NCI-H2081 (cell line): ENCODE results near the gene LGR5.

Experiments
- DNase-seq, 2 experiments: peaks; one replicate each; lab custom pipeline; 2025; lab: John Stamatoyannopoulos, UW

LGR5 gene

DNA sequence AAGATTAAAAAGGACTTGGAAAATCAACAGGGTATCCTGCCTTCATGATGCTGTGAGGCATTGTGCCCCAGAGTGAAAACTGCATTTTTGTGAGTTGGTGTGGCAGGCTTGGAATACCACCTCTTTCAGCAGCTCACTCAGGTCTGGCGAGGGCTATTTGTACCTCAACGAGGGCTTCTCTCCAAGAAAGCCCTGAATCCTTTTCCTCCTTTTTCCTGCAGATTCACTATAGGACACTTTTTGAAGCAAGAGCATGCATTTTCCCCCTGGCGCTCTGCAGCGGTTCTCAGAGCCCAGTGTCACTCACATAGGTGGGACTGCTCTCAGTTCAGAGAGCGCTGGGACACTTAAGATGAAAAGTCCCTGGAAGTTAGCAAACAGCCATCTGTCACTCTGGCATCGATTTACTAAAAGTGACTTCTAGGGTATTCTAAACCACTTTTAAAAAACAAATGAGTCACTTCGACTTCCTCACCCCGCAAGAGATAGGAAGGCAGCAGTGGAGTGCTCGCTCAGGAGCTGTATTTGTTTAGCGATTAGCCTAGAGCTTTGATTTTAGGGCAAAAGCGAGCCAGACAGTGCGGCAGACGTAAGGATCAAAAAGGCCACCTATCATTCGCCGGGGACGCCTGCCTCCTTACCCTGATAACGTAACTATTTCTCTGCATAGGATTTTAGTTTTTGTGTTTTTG is 782 bp upstream of the LGR5 start:
- peak in 1 of 2 experiments; percentile 33 for DNase-seq

DNA sequence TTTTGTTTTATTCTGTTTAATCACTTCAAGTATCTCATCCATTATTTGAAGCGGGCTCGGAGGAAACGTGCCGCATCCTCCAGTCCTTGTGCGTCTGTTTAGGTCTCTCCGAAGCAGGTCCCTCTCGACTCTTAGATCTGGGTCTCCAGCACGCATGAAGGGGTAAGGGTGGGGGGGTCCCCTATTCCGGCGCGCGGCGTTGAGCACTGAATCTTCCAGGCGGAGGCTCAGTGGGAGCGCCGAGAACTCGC is 311 bp upstream of the LGR5 start:
- no peak for DNase-seq

DNA sequence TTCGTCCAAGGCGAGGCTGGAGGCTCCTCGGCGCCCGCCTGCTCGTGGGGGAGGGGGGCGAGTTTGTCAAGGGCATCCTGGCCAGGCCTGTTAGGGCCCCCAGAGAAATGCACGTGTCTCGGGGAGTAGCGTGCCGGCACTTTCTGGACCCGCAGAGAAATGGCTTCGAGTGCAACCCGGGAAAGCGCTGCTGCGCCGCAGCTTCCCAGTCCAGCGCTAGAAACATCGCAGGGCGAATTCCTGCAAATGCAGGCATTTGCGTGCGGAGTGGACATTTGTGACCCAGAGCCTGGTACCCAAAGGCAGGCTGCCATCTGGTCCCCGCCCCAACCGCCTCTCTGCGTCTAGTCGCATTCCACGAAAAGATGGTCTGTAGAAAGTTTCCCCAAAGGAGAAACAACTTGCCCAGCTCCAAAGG is 756 bp downstream of the LGR5 start:
- no peak for DNase-seq

DNA sequence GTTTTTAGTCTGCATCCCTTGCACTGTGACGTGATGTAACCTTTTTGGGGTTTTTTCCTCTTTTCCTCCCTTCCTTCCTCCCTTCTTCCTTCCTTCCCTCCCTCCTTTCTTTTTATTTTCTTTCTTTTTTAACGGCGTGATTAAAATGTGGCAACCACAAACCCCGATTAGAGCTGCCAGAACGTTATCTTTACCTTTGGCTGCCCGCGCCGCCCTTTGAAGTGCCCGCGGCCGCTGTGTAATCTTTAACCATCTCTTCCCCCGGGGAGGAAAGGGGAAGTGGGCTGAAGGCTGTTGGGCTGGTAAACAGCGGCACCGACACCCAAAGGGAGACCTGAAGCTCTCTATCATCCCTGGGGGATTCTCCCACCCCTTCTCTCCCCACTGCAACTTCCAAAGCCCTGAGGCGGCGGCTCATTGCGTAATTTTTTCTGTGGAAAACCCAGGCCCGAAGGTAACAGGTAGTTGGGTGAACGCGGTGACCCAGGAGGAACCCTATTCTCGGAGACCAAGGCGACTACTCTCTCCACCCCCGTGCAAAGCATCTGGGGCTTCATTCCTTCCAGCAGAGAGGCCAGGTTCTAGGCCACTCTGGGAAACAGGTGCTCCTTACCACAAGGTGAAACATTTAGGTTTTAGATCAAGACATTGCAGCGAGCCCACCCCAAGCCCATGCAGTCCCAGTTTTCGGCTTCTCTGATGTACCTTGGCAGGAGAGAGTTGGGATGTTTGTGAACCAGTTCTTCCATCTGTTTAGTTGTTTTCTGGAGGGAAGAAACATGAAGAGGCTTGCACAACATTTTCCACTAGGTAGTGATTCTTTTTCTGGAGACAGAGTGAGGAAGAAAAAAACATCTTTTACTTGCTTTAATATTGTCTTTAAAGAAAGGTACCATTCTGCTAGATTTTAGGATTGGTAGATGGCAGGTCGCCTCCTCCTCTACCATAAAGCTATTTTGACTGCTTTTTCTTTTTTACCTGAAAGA is 1.5 kb downstream of the LGR5 start:
- DNase-seq = peak in 1 of 2 experiments; percentile 18

DNA sequence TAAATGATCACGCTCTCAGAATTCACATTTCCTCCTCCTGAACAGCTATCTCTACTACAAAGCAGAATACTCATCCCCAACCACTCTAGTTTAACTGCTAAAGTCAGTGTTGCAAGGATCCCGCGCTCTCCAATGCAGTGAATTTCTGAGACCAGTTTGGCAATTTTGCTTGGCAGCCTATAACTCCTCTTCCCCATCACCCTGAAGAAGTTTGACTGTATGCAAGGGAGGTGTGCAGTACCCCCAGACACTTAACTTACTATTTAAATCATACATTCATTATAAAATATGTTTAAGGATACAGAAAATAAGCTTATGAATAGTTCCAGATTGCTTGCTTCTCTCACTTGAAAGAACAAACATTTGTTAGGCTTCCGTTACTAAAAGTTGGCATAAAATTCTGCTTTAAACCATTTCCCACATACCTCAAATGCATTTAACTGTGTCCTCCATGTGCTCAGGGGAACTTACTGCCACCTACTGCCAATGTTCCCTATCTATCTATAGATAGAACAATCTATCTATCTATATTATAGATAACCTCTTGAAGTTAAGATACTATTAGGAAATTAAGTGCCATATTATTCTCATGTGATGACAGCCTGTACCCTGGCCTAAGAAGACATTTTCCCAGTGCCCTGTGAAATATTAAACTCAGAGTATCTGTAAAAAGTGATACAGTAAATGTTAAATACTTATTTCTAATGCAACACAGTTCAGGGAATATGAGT is 2.4 kb downstream of the LGR5 start:
- DNase-seq = peak in 1 of 2 experiments; percentile 24

DNA sequence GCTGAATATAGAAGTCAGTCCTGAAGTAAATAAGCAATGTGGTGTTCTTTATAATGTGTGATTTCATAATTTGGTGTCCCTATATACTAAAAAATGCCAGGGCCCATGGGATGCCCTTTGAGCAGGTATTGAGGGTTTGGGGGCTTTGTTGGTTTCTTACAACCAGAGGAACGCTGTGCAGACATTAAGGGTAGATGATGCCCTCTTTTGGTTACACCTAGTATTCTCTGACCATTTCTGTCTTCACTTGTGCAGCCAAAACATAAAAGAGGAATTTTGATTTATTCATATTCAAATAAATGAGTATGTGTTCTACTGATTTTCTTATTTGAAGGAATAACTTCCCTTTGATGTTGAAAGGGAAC is 3.0 kb downstream of the LGR5 start:
- no peak for DNase-seq

DNA sequence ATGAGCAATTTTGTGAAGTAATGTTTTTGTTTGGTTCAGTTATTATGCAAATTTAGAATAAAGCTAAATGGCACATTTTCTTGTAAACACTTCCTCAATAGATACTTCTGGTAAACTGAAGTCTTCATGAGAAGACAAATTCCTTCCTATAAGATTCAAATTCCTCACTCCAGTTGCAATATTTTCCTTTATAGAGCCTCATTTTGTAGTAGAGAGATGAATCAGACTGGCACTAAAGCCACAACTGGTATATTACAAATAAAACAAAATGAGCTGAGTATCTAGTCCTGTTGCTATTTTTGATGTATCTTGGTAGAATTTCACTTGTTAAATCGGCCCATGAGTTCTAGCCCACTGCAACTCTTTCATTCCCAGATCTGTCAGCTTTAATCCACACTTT is 5.5 kb downstream of the LGR5 start:
- DNase-seq = no peak

DNA sequence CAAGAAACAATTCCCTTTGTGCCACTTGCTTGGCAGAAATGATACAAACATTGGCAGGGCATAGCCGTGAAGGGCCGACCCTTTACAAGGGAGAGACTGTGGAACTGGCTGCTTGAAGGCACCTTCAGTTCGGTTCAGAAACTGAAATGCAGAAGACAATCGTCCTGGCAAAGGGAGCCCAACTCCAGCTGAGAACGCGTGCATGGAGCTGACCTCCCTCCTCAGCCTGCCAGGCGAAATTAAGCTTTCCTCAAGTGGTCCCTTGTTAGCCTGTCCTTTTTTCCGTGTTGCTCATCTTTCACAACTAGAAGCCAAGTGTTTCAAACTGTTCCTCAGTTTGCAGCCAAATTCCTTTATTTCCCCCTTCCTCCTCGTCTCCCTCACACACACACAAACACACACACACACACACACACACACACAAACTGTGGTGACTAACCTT is 8.1 kb downstream of the LGR5 start:
- no peak for DNase-seq

DNA sequence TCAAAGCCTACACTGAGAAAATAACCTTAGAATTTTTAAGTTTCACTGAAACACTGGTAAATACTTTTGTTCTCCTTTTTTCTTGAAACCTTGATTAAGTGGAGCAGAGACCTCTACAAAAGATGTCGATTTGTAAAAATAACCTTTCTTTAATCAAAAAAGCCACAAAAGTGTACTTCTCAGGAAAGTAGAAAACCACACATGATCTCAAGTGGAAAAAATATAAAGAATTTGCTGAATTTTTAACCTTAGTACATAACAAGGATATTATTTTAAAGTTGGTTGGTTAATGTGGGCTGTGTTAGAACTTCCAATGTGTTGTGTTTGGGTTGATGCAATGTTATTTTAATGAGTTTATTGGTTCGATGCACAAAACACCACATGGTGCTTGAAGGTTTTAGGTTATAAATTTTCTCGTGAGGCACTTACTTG is 8.6 kb downstream of the LGR5 start:
- no peak for DNase-seq

DNA sequence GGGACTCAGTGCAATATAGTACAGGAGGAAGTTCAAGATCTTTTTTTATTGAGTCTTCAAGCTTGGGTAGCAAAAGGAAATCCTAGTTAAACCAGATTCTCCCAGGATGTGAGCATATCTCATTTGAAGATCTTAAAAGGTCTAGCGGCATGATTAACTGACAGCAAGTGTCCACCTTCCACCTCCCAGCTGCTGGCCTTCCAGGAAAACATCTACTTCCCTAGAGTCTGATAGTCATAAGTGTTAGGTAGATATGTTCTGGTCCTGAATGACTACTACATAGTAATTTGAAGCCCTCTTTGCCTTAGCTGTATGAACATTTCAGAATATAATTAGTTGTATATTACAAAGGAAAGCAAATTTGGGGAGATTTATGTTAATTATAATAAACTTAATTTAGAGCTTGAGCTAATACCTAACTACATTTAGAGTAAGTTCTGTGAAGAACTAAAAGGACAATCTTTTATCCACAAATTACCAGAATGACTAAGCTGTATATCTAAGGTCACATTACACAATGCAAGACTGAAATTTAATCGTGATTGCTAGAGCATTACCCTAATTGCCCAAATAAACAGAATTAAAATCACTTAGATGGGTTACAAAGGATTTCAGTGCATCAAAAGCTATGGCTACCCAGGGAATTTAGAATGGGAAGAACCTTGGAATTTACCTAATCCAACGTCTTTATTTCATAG is 9.9 kb downstream of the LGR5 start:
- peak in 1 of 2 experiments; percentile 43 for DNase-seq

DNA sequence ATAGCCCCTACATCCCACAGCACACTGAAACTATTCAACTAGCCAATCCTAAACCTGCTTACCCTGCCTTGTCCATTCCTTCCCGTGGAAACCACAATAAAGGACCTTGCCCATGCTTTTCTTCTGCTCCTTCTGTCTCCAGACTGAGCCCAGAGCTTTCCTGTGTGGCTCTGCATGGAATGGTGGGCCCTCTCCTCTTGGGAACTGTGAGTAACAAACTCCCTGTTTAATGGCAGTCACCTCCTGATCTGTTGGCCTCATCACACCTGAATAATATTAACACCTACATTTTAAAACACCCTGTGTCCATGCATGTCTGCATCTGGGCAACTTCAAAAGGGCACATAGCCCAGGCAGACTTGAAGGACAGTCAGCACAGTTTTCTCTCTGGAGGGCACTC is 12.4 kb downstream of the LGR5 start:
- no peak for DNase-seq

DNA sequence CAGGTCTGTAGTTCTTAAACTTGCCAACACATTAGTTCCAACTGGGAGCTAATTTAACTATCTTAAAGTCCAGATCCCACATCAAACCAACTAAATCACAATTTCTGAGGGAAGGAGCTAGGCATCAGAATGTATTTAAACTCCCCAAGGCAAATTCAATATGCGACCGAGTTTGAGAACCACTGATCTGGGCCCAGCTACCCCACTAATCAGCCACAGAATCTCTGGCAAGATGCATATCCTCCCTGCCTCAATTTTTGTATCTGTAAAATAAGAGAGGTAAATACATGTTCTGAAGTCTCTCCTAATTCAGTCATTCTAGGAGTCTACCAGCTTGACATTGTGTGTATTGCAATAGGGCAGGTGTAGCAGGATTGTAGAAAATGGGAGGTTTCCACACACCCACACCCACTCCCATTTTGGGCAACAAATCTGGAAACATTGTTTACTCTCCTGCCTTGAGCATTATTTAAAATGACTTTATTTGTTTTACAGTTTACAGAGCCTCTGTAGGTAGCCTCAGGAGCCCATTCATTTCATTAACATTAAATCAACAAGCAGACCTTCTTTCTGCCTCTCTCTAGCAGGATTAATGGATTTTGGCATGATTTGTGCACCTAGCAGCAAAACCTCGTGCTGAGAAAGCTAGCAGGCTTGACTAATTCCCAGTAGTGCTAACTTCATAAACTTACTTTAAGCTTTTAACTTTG is 15.6 kb downstream of the LGR5 start:
- DNase-seq = peak; percentile 92 to 99

DNA sequence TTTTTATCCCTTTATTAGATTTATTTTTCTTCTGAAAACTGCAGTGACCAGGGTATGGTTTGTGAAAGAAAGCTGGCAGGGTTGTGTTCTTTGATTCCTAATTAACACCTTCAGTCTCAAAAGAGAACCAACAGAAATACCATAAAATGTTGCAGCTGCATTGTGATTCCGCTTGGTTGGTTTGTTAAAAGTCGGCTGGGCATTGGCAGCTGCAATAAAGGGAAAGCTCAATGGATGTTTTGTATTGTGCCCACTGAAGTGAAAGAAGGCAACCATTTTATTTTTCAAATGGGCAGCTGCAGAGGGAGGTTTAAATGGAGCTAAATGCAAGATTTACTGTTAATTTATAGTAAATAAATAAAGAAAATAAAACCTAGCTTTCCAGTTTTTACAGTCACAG is 16.7 kb downstream of the LGR5 start:
- DNase-seq = peak; percentile 86 to 97

DNA sequence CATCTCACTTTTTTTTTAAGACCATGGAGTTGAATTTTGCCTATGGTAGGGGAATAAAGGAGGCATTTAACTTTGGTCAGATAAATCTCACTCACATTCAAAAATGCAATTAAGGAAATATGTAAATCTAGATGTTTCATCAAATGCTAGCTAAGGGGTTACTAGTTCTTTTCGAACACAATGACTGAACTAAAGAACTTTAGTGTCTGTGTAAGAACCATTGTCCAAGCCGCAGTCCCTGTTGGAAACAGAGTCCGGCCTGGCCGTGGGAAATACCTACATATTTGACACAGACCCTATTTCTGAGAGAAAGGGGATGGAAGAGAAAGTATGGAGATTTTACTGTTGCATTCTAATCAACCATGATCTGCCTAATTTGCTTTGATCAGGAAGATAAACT is 17.4 kb downstream of the LGR5 start:
- DNase-seq = no peak

DNA sequence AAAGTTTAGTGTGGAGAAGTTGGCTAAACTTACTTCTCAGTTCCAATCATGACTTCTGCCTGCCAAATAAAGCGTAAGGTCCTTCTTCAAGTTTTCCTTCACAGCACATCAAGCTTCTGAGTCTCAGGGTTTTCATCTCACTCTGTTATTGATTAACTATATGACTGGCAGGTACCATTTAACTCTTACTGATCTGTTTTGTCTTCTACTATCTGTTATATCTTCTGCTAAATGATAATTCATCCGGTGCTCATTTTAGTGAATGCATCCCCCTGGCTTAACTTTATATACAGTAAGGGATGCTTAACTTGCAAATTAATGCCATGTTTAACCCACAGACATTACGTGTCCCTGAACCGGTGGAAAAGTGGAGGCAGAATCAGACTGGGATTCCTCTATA is 20.7 kb downstream of the LGR5 start:
- no peak for DNase-seq

DNA sequence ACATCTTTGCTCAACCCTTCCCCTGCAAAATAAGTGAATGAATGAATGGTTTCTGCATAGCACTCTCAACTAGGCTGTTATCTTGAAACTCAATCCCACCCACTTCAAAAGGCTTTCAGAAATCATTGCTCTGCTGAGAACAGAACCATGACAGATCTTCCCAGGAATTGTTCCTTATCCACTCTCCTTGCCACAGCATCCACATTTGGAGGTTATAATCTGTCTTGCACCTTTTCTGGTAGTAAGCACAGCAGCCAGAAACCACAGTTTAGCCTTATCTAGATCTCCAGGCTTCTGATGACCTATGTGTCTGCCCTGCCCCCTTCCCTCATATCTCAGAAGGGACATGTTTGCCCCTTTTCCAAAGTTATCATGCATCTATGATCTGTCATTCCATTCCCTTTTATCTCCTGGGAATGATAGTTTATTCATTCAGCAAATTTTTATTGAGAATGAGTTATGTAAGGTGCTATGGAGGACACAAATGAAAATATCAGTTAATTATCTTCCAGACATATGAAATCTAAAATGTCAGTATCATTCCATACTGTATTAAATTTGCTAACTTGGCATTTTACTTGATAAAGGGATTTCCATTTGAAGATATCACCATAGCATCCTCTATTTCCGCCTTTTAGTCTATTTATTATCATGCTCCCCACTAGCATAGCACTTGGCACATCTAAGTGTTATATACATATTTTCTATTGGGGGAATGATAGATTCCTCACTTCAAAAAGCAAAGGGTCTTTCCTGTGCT is 21.4 kb downstream of the LGR5 start:
- no peak for DNase-seq

DNA sequence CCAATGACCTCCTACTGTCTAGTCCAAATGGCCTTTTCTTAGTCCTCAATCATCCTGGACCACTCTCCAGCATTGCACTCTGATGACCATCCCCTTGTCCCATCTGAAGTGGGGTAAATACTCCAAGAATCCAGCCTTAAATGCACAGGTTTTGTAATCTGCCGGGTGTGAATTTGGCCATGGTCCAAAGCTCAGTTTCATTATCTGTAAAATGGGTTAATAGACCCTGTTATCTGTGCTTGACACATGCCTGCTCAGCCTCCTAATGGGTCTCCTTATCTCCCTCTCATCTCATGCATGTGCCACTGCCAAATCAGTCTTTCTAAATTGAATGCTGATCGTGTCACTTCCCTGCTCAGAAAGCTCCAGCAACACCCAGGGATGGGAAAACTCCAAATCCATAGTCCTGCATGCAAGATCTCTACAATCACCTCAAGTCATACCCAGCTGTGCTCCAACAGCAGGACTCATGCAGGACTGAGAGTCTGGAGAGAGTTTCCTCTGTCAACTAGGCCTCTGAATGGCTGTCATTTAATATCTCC is 22.3 kb downstream of the LGR5 start:
- DNase-seq = no peak

DNA sequence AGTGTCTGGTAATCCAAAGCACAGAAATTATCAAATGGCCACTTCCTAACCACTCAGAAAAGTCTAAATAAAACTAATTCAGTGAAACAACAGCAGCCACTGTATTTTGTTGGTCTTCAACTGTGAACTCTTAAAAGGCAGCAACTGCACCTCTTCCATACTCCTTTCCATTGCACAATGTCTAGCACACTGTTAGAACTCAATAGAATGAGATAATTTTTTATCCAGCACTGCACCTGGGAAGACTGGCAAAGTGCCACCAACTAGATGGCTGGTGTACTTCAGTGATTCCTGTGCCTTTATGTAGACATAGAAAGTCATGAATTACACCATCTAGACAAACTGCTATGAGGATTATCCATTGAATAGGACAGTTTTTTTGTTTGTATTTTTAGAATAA is 26.2 kb downstream of the LGR5 start:
- DNase-seq = peak; percentile 54 to 79

DNA sequence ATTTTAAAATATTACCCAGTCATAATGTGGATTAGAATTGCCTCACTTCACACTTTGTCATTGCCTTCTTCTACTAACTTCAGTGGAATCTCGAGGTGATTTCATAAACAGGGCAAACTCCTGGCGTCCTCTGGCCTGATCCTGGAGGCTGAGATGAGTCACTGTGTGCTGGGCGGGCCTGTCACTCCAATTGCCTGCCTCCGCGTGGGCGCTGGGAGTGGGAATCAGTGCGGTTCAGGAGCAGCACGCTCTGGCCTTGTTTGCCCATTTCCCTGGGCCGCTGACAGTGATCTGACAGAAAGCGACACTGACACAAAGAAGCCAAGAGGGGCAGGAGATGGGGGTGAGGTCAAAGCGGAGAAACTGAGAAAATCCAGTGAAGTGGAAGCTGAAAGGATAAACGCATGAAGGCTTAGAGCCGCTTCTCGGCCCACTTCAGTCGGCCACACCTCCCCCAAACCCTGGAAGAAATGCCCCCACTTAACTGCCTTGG is 29.7 kb downstream of the LGR5 start:
- DNase-seq = no peak

DNA sequence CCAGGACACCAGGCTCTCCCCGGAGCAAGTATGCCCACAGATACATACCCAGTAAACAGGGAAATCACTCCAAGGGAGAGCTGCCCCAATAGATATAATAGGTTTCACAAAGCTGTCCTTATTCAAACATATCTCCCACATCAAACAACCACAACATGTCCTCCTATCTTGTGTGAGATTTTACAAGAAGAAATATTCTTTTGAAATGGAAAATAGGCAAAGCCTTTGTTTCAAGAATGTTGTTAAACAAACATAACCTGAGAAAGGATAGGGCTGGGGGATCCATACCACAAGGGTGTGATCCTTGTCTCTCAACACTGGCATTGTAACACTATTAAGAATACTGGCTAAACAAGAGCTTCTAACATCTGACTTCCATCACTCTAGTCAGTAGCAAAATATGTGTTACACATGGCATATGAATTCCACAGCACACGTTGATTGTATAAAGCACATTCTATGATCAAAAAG is 32.9 kb downstream of the LGR5 start:
- no peak for DNase-seq
